Neural progenitor cell (in vitro differentiated cells): ENCODE data around the gene TFPI. TPM values are rescaled to one million over a fixed set of nuclear protein-coding genes. Genes with fewer than 3 reads are reported as not detected.

Experiments used
- DNase-seq: peaks from one replicate; pipeline ENCODE4 v3.0.0-alpha.2; 2016; ENCODE audit warnings: low spot score
- H2AFZ ChIP-seq: fragments of 200-600 bp; sonication (generic); replicated peaks from 2 replicates; pipeline ENCODE4 v1.6.1; 2016; ENCODE audit warnings: antibody characterized with exemption
- H3F3A ChIP-seq: fragments of 200-600 bp; sonication (generic); 2 replicates; pipeline ENCODE4 v1.6.1; 2016; ENCODE audit warnings: antibody characterized with exemption, low read depth
- H3K27ac ChIP-seq: fragments of 200-600 bp; sonication (generic); 2 replicates; pipeline ENCODE4 v1.5.1; 2016; ENCODE audit warnings: mild to moderate bottlenecking
- H3K27me3 ChIP-seq: fragments of 200-600 bp; sonication (generic); 2 replicates; pipeline ENCODE4 v1.6.1; 2016; ENCODE audit warnings: mild to moderate bottlenecking, moderate library complexity
- H3K36me3 ChIP-seq: fragments of 200-600 bp; sonication (generic); 2 replicates; pipeline ENCODE4 v1.5.1; 2016
- H3K4me1 ChIP-seq: fragments of 200-600 bp; sonication (generic); 2 replicates; pipeline ENCODE4 v1.6.1; 2016; ENCODE audit warnings: mixed run types
- H3K4me2 ChIP-seq: fragments of 200-600 bp; sonication (generic); 2 replicates; pipeline ENCODE4 v1.6.1; 2016
- H3K4me3 ChIP-seq: fragments of 200-600 bp; sonication (generic); 2 replicates; pipeline ENCODE4 v1.5.1; 2016
- H3K79me2 ChIP-seq: fragments of 200-600 bp; sonication (generic); 2 replicates; pipeline ENCODE4 v1.6.1; 2016; ENCODE audit warnings: low read depth
- H3K9ac ChIP-seq: fragments of 200-600 bp; sonication (generic); 2 replicates; pipeline ENCODE4 v1.6.1; 2016
- H3K9me3 ChIP-seq: fragments of 200-600 bp; sonication (generic); 2 replicates; pipeline ENCODE4 v1.5.1; 2016; ENCODE audit warnings: low read depth
- H4K20me1 ChIP-seq: fragments of 200-600 bp; sonication (generic); 2 replicates; pipeline ENCODE4 v1.6.1; 2016; ENCODE audit warnings: low read depth
- H3K27ac Mint-ChIP-seq: 3 replicates; pipeline ENCODE4 v1.8.0; 2021; ENCODE audit warnings: mixed read lengths
- H3K27me3 Mint-ChIP-seq: 2 replicates; pipeline ENCODE4 v1.8.0; 2022; ENCODE audit warnings: low read depth, mild to moderate bottlenecking, inconsistent platforms, moderate library complexity, mixed read lengths; ENCODE audit not compliant: insufficient read depth
- H3K36me3 Mint-ChIP-seq: 3 replicates; pipeline ENCODE4 v1.8.0; 2021; ENCODE audit warnings: mixed read lengths
- H3K4me1 Mint-ChIP-seq: 3 replicates; pipeline ENCODE4 v1.8.0; 2021; ENCODE audit warnings: mixed read lengths
- H3K4me3 Mint-ChIP-seq: 3 replicates; pipeline ENCODE4 v1.8.0; 2021; ENCODE audit warnings: mild to moderate bottlenecking, moderate library complexity, mixed read lengths
- H3K9me3 Mint-ChIP-seq: 3 replicates; pipeline ENCODE4 v1.8.0; 2020; ENCODE audit warnings: mixed read lengths
- EZH2 ChIP-seq: fragments of 200-600 bp; sonication (generic); IDR thresholded peaks from 2 replicates; pipeline ENCODE4 v1.6.1; 2017; ENCODE audit warnings: antibody characterized with exemption, mild to moderate bottlenecking, moderate library complexity
- EZH2phosphoT487 ChIP-seq: fragments of 200-600 bp; sonication (generic); IDR thresholded peaks from 2 replicates; pipeline ENCODE4 v1.6.1; 2017; ENCODE audit warnings: antibody characterized with exemption
- total RNA-seq: library from RNA; depleted of rRNA; stranded (reverse); fragments of >200 nt; gene quantifications from 2 replicates; pipeline ENCODE4 v1.2.3, GENCODE V29; 2015; ENCODE audit warnings: low replicate concordance
- TF ChIP-seq, protein P1 (sequence below): fragments of 200-600 bp; sonication (generic); IDR thresholded peaks from 2 replicates; pipeline ENCODE4 v1.5.1; 2017; ENCODE audit warnings: antibody characterized with exemption, mild to moderate bottlenecking

Gene TFPI
- total RNA-seq, 1 donor from 2014 or later, result 16.6 TPM

DNA sequence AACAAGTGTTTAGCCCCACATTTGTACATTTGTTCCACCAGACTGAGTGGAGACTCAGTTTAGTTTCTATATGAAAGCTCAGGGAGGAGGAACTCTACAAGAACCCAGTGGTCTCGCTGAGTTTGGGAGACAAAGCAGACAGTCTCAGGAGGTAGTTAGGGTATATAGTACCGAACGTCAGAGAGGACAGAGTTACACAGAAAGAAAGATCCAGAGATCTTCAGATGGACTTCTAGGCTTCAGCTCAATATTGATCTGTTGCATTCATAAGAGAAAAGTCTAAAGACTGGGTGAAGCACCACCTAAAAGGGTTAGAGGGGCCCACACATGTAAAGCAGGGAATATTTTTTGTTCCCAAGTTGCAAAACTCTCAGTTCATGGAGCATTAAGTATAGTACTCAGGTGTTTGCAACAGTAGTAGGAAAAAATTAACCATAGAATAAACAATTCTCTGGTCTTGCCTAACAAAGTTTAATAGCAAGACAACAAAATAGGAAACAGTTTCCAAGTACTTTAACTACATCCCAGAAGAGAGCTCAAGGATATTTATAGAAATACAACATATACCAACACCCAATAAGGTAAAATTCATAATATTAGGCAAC, 4.2 kb downstream of the TFPI start:
- peaks cover 19% of the 10 kb centered on the region for H3K4me1 Mint-ChIP-seq
- no peak overlapping the region for H3K27ac Mint-ChIP-seq
- Histone ChIP-seq H3K9me3 (no peaks in the 10 kb centered on the region), H3K4me2 (no peak overlapping the region), H2AFZ (no peak overlapping the region), H3K27me3 (no peaks in the 10 kb centered on the region), H3K27ac (no peak overlapping the region), H4K20me1 (no peaks in the 10 kb centered on the region), H3K79me2 (no peaks in the 10 kb centered on the region), H3K4me1 (peaks cover 17% of the 10 kb centered on the region), H3K9ac (no peak overlapping the region), H3K4me3 (no peak overlapping the region), H3F3A (no peaks in the 10 kb centered on the region), H3K36me3 (no peaks in the 10 kb centered on the region)
- H3K36me3 Mint-ChIP-seq, result peaks cover 9% of the 10 kb centered on the region
- H3K4me3 Mint-ChIP-seq, result no peak overlapping the region
- no peaks in the 10 kb centered on the region for H3K27me3 Mint-ChIP-seq
- TF ChIP-seq, protein P1, sequence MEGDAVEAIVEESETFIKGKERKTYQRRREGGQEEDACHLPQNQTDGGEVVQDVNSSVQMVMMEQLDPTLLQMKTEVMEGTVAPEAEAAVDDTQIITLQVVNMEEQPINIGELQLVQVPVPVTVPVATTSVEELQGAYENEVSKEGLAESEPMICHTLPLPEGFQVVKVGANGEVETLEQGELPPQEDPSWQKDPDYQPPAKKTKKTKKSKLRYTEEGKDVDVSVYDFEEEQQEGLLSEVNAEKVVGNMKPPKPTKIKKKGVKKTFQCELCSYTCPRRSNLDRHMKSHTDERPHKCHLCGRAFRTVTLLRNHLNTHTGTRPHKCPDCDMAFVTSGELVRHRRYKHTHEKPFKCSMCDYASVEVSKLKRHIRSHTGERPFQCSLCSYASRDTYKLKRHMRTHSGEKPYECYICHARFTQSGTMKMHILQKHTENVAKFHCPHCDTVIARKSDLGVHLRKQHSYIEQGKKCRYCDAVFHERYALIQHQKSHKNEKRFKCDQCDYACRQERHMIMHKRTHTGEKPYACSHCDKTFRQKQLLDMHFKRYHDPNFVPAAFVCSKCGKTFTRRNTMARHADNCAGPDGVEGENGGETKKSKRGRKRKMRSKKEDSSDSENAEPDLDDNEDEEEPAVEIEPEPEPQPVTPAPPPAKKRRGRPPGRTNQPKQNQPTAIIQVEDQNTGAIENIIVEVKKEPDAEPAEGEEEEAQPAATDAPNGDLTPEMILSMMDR, result no peak
- no peak for TF ChIP-seq EZH2phosphoT487
- TF ChIP-seq EZH2, result no peak
- peaks cover under 1% of the 10 kb centered on the region for H3K9me3 Mint-ChIP-seq
- DNase-seq, result no peak

DNA sequence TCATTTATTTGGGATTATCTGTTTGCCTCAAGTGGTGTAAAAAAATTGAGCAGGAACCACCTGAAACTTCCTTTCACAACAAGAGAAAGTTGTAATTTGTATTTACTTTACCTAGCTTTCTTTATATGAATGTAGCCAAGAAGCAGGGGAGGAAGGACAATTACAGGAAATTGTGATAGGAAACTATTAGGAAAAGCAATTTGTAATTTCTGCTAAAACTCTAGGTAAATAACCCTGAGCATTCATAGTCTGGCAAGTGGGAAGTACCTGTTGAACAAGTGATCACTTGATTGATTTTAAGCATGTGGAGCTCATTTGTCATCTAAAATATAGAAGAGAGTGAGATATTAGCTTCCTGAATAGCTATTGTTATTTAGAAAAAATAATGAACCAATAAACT, 5.0 kb downstream of the TFPI start:
- Histone ChIP-seq H3F3A (no peaks in the 10 kb centered on the region), H3K4me3 (no peak overlapping the region), H3K4me2 (no peak overlapping the region), H2AFZ (no peak overlapping the region), H4K20me1 (no peaks in the 10 kb centered on the region), H3K9me3 (no peaks in the 10 kb centered on the region), H3K79me2 (no peaks in the 10 kb centered on the region), H3K36me3 (no peaks in the 10 kb centered on the region), H3K9ac (no peak overlapping the region), H3K27ac (no peak overlapping the region), H3K27me3 (no peaks in the 10 kb centered on the region), H3K4me1 (peaks cover 10% of the 10 kb centered on the region)
- DNase-seq, result no peak
- no peak overlapping the region for H3K27ac Mint-ChIP-seq
- TF ChIP-seq EZH2phosphoT487 (no peak), EZH2 (no peak)
- TF ChIP-seq, protein P1, result no peak
- peaks cover 16% of the 10 kb centered on the region for H3K4me1 Mint-ChIP-seq
- peaks cover 9% of the 10 kb centered on the region for H3K36me3 Mint-ChIP-seq
- H3K9me3 Mint-ChIP-seq, result no peaks in the 10 kb centered on the region
- H3K4me3 Mint-ChIP-seq, result no peak overlapping the region
- H3K27me3 Mint-ChIP-seq, result no peaks in the 10 kb centered on the region

DNA sequence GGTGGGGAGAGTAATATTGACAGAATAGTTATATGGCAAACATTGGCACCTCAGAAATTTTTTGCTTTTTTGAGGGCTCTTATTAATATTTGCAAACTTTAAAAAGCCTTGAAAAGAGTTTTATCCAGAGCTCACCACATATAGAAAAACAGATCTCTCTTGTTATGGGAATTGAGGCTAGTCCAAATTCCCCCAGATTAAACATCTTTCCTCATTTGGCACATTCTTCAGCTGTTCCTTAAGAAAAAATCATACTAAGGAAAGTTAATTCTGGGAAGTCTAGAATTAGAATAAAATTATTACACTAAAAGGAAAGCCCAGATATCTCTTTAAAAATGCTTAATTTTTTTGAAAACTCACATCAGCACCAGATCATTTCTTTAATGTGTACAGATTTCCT, 5.6 kb downstream of the TFPI start:
- H3K4me3 Mint-ChIP-seq, result no peak overlapping the region
- Histone ChIP-seq H2AFZ (no peak overlapping the region), H3K27ac (no peak overlapping the region), H3K4me3 (no peak overlapping the region), H3F3A (no peaks in the 10 kb centered on the region), H4K20me1 (no peaks in the 10 kb centered on the region), H3K36me3 (no peaks in the 10 kb centered on the region), H3K9ac (no peak overlapping the region), H3K27me3 (no peaks in the 10 kb centered on the region), H3K9me3 (no peaks in the 10 kb centered on the region), H3K4me2 (no peak overlapping the region), H3K4me1 (peaks cover 5% of the 10 kb centered on the region), H3K79me2 (no peaks in the 10 kb centered on the region)
- no peaks in the 10 kb centered on the region for H3K27me3 Mint-ChIP-seq
- peaks cover 14% of the 10 kb centered on the region for H3K4me1 Mint-ChIP-seq
- TF ChIP-seq, protein P1, result no peak
- TF ChIP-seq EZH2phosphoT487 (no peak), EZH2 (no peak)
- no peaks in the 10 kb centered on the region for H3K9me3 Mint-ChIP-seq
- H3K36me3 Mint-ChIP-seq, result peaks cover 9% of the 10 kb centered on the region
- DNase-seq, result no peak
- no peak overlapping the region for H3K27ac Mint-ChIP-seq
